Ishikawa (cell line): ENCODE results near the gene KDM2A.

Experiments used
- CEBPB ChIP-seq: IDR thresholded peaks from 2 replicates; pipeline ENCODE4 v1.6.1; 2012
- EGR1 ChIP-seq: IDR thresholded peaks from 2 replicates; pipeline ENCODE4 v1.6.1; 2012
- TAF1 ChIP-seq: IDR thresholded peaks from 2 replicates; pipeline ENCODE4 v1.6.1; 2012; ENCODE audit warnings: low read depth, mild to moderate bottlenecking
- TCF12 ChIP-seq: IDR thresholded peaks from 2 replicates; pipeline ENCODE4 v1.6.1; 2012; ENCODE audit warnings: low read depth
- YY1 ChIP-seq: IDR thresholded peaks from 2 replicates; pipeline ENCODE4 v1.6.1; 2012; ENCODE audit warnings: low read depth

- TF ChIP-seq CEBPB (no peak), TCF12 (no peak), YY1 (no peak), EGR1 (no peak), TAF1 (no peak)
Observed at GRCh38 chr11:67105964-67106363, 13.1 kb upstream of the KDM2A start.
